Measurements from ENCODE around the gene GRPEL1. TPM values are rescaled to one million over a fixed set of nuclear protein-coding genes. Genes with fewer than 3 reads are reported as not detected.

Gene GRPEL1
- total and polyA plus RNA-seq, 9 of the 15 experiments (the other 6 are each of a cell fraction or from before 2014, with no cell fraction given) = 43.4 to 192 (median 86.6) TPM

DNA sequence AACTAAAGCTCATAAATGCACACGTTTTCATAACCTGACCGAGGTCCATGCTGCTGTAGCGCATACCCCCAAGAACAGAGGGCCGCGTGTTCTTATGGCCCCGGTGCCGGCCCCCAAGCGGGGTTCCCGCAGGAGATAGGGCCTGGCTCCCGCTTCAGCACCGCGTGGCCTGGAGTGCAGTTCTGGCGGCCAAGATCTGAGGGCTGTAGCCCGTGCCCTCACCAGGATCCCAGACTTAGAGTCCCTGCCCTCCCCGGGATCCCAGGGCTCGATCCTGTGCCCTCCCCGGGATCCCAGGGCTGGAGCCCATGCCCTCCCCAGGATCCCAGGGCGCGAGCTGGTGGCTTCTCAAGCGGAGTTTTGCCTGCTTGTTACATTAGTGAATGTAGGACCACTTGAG, 1.0 kb upstream of the GRPEL1 start (continued):
- TF ChIP-seq ZNF143 (CRISPR knock-in tag; IDR thresholded peaks at IDR 0.05) = no peak
- TF ChIP-seq HEY1 (CRISPR knock-in tag; IDR thresholded peaks at IDR 0.05; ENCODE audit: borderline replicate concordance) = no peak
- TF ChIP-seq ZNF347 (CRISPR knock-in tag; IDR thresholded peaks at IDR 0.05; ENCODE audit: low read depth) = no peak
- TF ChIP-seq, protein P1, sequence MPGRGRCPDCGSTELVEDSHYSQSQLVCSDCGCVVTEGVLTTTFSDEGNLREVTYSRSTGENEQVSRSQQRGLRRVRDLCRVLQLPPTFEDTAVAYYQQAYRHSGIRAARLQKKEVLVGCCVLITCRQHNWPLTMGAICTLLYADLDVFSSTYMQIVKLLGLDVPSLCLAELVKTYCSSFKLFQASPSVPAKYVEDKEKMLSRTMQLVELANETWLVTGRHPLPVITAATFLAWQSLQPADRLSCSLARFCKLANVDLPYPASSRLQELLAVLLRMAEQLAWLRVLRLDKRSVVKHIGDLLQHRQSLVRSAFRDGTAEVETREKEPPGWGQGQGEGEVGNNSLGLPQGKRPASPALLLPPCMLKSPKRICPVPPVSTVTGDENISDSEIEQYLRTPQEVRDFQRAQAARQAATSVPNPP (IDR thresholded peaks at IDR 0.05; ENCODE audit: borderline replicate concordance, insufficient read depth, insufficient read length) = no peak
- TF ChIP-seq, protein P2, sequence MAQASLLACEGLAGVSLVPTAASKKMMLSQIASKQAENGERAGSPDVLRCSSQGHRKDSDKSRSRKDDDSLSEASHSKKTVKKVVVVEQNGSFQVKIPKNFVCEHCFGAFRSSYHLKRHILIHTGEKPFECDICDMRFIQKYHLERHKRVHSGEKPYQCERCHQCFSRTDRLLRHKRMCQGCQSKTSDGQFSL (CRISPR knock-in tag; IDR thresholded peaks at IDR 0.05) = no peak
- TF ChIP-seq, protein P2 (tag; IDR thresholded peaks at IDR 0.05) = no peak
- TF ChIP-seq ATF1 (CRISPR knock-in tag; IDR thresholded peaks at IDR 0.05) = no peak
- TF ChIP-seq ATF1 (tag; IDR thresholded peaks at IDR 0.05) = no peak
- TF ChIP-seq SREBF2 (CRISPR knock-in tag; IDR thresholded peaks at IDR 0.05) = no peak
- TF ChIP-seq, protein P3, sequence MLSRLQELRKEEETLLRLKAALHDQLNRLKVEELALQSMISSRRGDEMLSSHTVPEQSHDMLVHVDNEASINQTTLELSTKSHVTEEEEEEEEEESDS (CRISPR knock-in tag; IDR thresholded peaks at IDR 0.05) = no peak
- no peak for TF ChIP-seq HSF4 (CRISPR knock-in tag; IDR thresholded peaks at IDR 0.05; ENCODE audit: borderline replicate concordance)
- TF ChIP-seq, protein P4, sequence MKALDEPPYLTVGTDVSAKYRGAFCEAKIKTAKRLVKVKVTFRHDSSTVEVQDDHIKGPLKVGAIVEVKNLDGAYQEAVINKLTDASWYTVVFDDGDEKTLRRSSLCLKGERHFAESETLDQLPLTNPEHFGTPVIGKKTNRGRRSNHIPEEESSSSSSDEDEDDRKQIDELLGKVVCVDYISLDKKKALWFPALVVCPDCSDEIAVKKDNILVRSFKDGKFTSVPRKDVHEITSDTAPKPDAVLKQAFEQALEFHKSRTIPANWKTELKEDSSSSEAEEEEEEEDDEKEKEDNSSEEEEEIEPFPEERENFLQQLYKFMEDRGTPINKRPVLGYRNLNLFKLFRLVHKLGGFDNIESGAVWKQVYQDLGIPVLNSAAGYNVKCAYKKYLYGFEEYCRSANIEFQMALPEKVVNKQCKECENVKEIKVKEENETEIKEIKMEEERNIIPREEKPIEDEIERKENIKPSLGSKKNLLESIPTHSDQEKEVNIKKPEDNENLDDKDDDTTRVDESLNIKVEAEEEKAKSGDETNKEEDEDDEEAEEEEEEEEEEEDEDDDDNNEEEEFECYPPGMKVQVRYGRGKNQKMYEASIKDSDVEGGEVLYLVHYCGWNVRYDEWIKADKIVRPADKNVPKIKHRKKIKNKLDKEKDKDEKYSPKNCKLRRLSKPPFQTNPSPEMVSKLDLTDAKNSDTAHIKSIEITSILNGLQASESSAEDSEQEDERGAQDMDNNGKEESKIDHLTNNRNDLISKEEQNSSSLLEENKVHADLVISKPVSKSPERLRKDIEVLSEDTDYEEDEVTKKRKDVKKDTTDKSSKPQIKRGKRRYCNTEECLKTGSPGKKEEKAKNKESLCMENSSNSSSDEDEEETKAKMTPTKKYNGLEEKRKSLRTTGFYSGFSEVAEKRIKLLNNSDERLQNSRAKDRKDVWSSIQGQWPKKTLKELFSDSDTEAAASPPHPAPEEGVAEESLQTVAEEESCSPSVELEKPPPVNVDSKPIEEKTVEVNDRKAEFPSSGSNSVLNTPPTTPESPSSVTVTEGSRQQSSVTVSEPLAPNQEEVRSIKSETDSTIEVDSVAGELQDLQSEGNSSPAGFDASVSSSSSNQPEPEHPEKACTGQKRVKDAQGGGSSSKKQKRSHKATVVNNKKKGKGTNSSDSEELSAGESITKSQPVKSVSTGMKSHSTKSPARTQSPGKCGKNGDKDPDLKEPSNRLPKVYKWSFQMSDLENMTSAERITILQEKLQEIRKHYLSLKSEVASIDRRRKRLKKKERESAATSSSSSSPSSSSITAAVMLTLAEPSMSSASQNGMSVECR (CRISPR knock-in tag; IDR thresholded peaks at IDR 0.05) = no peak
- TF ChIP-seq TEAD1 (CRISPR knock-in tag; IDR thresholded peaks at IDR 0.05) = 0 out of 4 replicates have a peak, but pooled peaks of 1 of the 2 experiments have one; percentile 21
- no peak for TF ChIP-seq KLF16 (IDR thresholded peaks at IDR 0.05)
- no peak for TF ChIP-seq ZNF707 (CRISPR knock-in tag; conservative IDR thresholded peaks at IDR 0.05)
- TF ChIP-seq, protein P5, sequence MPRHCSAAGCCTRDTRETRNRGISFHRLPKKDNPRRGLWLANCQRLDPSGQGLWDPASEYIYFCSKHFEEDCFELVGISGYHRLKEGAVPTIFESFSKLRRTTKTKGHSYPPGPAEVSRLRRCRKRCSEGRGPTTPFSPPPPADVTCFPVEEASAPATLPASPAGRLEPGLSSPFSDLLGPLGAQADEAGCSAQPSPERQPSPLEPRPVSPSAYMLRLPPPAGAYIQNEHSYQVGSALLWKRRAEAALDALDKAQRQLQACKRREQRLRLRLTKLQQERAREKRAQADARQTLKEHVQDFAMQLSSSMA (CRISPR knock-in tag; IDR thresholded peaks at IDR 0.05) = no peak
- TF ChIP-seq NFE2 (IDR thresholded peaks at IDR 0.05; ENCODE audit: low read depth) = no peak
- TF ChIP-seq PYGO2 (tag; IDR thresholded peaks at IDR 0.05) = no peak
- TF ChIP-seq MTF1 (CRISPR knock-in tag; IDR thresholded peaks at IDR 0.05; ENCODE audit: borderline replicate concordance) = no peak
- no peak for TF ChIP-seq CHD2 (IDR thresholded peaks at IDR 0.05; ENCODE audit: low read depth, low read length)
- no peak for TF ChIP-seq CREB1 (IDR thresholded peaks at IDR 0.05)
- no peak for TF ChIP-seq CREB1 (CRISPR knock-in tag; IDR thresholded peaks at IDR 0.05)

Data from K562 (cell line).